ENCODE measurements around the gene MTX1. TPM values are rescaled to one million over a fixed set of nuclear protein-coding genes. Genes with fewer than 3 reads are reported as not detected.

The MTX1 gene
- total and polyA plus RNA-seq, 2 donors (not counting 1 experiment from before 2014, with no cell fraction given) = 42.2 to 46.6 TPM

DNA sequence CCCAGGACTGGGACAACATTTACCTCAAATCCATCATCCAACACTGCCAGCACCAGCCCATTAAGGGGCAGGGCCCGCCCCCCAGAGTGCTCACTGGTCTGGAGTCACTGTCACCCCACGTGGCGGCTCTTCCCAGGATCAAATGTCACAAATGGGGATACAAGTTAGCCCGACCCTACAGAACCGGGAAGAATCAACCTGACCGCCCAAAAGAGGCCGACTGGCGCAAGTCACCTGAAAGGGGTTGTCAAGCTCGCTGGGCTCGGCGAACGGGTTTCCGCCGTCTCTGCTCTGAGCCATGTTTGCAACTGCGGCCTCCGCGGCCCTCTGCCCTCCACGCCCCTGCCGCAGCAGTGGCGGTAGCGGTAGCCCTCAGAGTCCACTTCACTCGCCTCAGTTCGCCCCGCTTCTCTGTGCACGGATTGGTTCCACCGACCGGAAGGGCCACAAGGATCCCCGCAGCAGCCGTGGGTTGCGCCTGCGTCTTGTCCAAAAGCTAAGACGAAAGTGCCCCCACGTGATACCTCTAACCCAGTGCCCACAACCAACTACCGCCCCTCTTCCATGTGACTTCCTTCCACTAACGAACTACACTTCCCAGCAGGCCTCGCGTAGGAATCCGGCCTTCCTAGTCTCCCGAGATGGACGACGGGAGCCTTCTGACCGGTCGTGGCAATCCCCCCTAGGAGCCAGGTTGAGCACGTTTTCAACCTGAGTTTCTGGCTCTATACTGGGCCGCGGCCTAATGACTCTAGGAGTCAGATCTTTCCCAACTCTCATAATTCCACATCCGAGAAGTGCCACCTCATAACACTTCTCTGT is 53.6 kb downstream of the MTX1 start, which contains the start of gene SCAMP3:
TSS of gene SCAMP3 (minus strand) at position 509 of the 822 bp plus-strand sequence. CDS start at position 300, 209 bp downstream.
- H3K36me3 ChIP-seq (ENCODE audit: control insufficient read depth, insufficient read depth, low read length) = peaks cover 18% of the 10 kb centered on the region
- H3K79me2 ChIP-seq (ENCODE audit: control insufficient read depth, insufficient read depth, low read length) = peaks cover 18% of the 10 kb centered on the region
- DNase-seq (ENCODE audit: low read depth in 2 of 2) = peak; percentile 99
- no peak for TF ChIP-seq EZH2 (IDR thresholded peaks at IDR 0.05; ENCODE audit: low read length, missing control alignments)
- no peak for TF ChIP-seq CTCF (conservative IDR thresholded peaks at IDR 0.05 in 1 of 2, IDR thresholded peaks at IDR 0.05 in 1 of 2; ENCODE audit: low read depth in 1 of 2, low read length in 2 of 2)
- H3K4me3 ChIP-seq (replicated peaks in 1 of 4; ENCODE audit: control extremely low read depth in 1 of 4, insufficient read depth in 1 of 4, low read depth in 3 of 4, low read length in 4 of 4) = peak within 1 kb of the TSS; percentile 73 to 92 (median 74)
- H3K9ac ChIP-seq (ENCODE audit: insufficient read depth, low read length) = peak within 1 kb of the TSS; percentile 69
- no peaks in the 10 kb centered on the region for H4K20me1 ChIP-seq (ENCODE audit: control insufficient read depth, extremely low read depth, insufficient read depth, low read length)
- H3K27ac ChIP-seq (ENCODE audit: insufficient read depth, low read length) = peak within 1 kb of the TSS; percentile 68
- H3K4me2 ChIP-seq (ENCODE audit: extremely low read depth, insufficient read depth, low read length) = peak within 1 kb of the TSS; percentile 94
- H3K4me1 ChIP-seq (ENCODE audit: control insufficient read depth, extremely low read depth, insufficient read depth, low read length) = peaks cover 2% of the 10 kb centered on the region
- H3K27me3 ChIP-seq (ENCODE audit: control insufficient read depth, insufficient read depth, low read length) = no peaks in the 10 kb centered on the region
- H2AFZ ChIP-seq (ENCODE audit: low read length) = peak within 1 kb of the TSS; percentile 44
- H3K9me3 ChIP-seq (ENCODE audit: control insufficient read depth, insufficient read depth, low read depth, low read length) = no peaks in the 10 kb centered on the region

DNA sequence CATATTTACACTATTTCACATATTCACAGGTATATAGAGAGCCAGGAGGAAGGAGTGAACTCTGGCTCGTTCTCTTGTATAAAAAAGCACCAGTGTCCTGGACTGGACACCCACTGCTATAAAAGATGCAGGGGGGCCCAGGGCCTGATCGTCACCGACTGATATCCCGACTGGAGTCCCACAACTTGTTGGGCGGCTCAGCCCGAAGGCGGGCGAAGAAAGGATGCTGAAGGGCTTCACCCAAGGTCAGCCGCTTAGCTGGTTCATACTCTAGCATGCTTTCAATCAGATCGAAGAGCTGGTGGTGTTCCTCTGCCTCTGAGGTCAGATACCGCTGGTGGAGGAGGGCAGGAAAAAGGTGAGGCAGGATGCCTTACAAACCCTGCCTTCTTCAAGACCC is 54.6 kb downstream of the MTX1 start:
- Histone ChIP-seq H4K20me1 (ENCODE audit: control insufficient read depth, extremely low read depth, insufficient read depth, low read length) (no peaks in the 10 kb centered on the region), H3K27ac (ENCODE audit: insufficient read depth, low read length) (no peak overlapping the region), H3K27me3 (ENCODE audit: control insufficient read depth, insufficient read depth, low read length) (no peaks in the 10 kb centered on the region), H3K79me2 (ENCODE audit: control insufficient read depth, insufficient read depth, low read length) (peaks cover 18% of the 10 kb centered on the region), H3K36me3 (ENCODE audit: control insufficient read depth, insufficient read depth, low read length) (peaks cover 20% of the 10 kb centered on the region), H3K4me1 (ENCODE audit: control insufficient read depth, extremely low read depth, insufficient read depth, low read length) (peaks cover 2% of the 10 kb centered on the region), H3K9ac (ENCODE audit: insufficient read depth, low read length) (no peak overlapping the region), H3K9me3 (ENCODE audit: control insufficient read depth, insufficient read depth, low read depth, low read length) (no peaks in the 10 kb centered on the region), H3K4me2 (ENCODE audit: extremely low read depth, insufficient read depth, low read length) (no peak overlapping the region), H2AFZ (ENCODE audit: low read length) (no peak overlapping the region), H3K4me3 (replicated peaks in 1 of 4; ENCODE audit: control extremely low read depth in 1 of 4, insufficient read depth in 1 of 4, low read depth in 3 of 4, low read length in 4 of 4) (no peak overlapping the region)
- DNase-seq (ENCODE audit: low read depth in 2 of 2) = no peak
- TF ChIP-seq EZH2 (IDR thresholded peaks at IDR 0.05; ENCODE audit: low read length, missing control alignments) (no peak), CTCF (conservative IDR thresholded peaks at IDR 0.05 in 1 of 2, IDR thresholded peaks at IDR 0.05 in 1 of 2; ENCODE audit: low read depth in 1 of 2, low read length in 2 of 2) (no peak)

Other genes with a start within 250 kb of the MTX1 start
- 19.3 and 28.1 TPM in 2 replicates for gene PYGO2, start 246.9 kb upstream of the MTX1 start, total RNA-seq
- 15.3 and 17.4 TPM in 2 replicates for gene PYGO2, start 246.9 kb upstream of the MTX1 start, polyA plus RNA-seq
- 220 and 245 TPM in 2 replicates for gene SHC1, start 237.9 kb upstream of the MTX1 start, total RNA-seq
- gene SHC1, start 237.9 kb upstream of the MTX1 start, polyA plus RNA-seq = 277 and 289 TPM in 2 replicates
- gene CKS1B, start 234.0 kb upstream of the MTX1 start, total RNA-seq = 23.9 and 40.3 TPM in 2 replicates
- gene CKS1B, start 234.0 kb upstream of the MTX1 start, polyA plus RNA-seq = 55.4 and 176 TPM in 2 replicates
- 20.5 and 24.9 TPM in 2 replicates for gene FLAD1, start 225.4 kb upstream of the MTX1 start, total RNA-seq
- 11.8 and 20.1 TPM in 2 replicates for gene FLAD1, start 225.4 kb upstream of the MTX1 start, polyA plus RNA-seq
- gene LENEP, start 215.1 kb upstream of the MTX1 start, total RNA-seq = 0.26 TPM in 1 of 2 replicates, not detected in the other
- not detected in 2 replicates for gene LENEP, start 215.1 kb upstream of the MTX1 start, polyA plus RNA-seq
- 12.3 and 19.3 TPM in 2 replicates for gene ZBTB7B, start 205.9 kb upstream of the MTX1 start, total RNA-seq
- 6.2 and 7.0 TPM in 2 replicates for gene ZBTB7B, start 205.9 kb upstream of the MTX1 start, polyA plus RNA-seq
- under 0.01 and 0.17 TPM in 2 replicates for gene DCST2, start 174.9 kb upstream of the MTX1 start, total RNA-seq
- gene DCST2, start 174.9 kb upstream of the MTX1 start, polyA plus RNA-seq = 0.06 and 0.10 TPM in 2 replicates
- gene DCST1, start 174.9 kb upstream of the MTX1 start, total RNA-seq = not detected in 2 replicates
- gene DCST1, start 174.9 kb upstream of the MTX1 start, polyA plus RNA-seq = not detected in 2 replicates
- gene ADAM15, start 157.4 kb upstream of the MTX1 start, total RNA-seq = 49.1 and 58.5 TPM in 2 replicates
- gene ADAM15, start 157.4 kb upstream of the MTX1 start, polyA plus RNA-seq = 19.5 and 28.9 TPM in 2 replicates
- 2.8 and 3.8 TPM in 2 replicates for gene EFNA4, start 145.0 kb upstream of the MTX1 start, total RNA-seq
- gene EFNA4, start 145.0 kb upstream of the MTX1 start, polyA plus RNA-seq = 2.6 and 4.3 TPM in 2 replicates
- gene EFNA3, start 129.9 kb upstream of the MTX1 start, total RNA-seq = 0.33 and 0.51 TPM in 2 replicates
- gene EFNA3, start 129.9 kb upstream of the MTX1 start, polyA plus RNA-seq = 0.16 and 0.30 TPM in 2 replicates
- gene EFNA1, start 80.8 kb upstream of the MTX1 start, total RNA-seq = 0.26 TPM in 1 of 2 replicates, not detected in the other
- 0.06 and 0.07 TPM in 2 replicates for gene EFNA1, start 80.8 kb upstream of the MTX1 start, polyA plus RNA-seq
- gene SLC50A1, start 72.8 kb upstream of the MTX1 start, total RNA-seq = 35.4 and 61.1 TPM in 2 replicates
- 29.4 and 36.0 TPM in 2 replicates for gene SLC50A1, start 72.8 kb upstream of the MTX1 start, polyA plus RNA-seq
- gene DPM3, start 68.2 kb upstream of the MTX1 start, total RNA-seq = 27.7 and 40.5 TPM in 2 replicates
- gene DPM3, start 68.2 kb upstream of the MTX1 start, polyA plus RNA-seq = 31.9 and 35.4 TPM in 2 replicates
- gene KRTCAP2, start 35.4 kb upstream of the MTX1 start, total RNA-seq = 122 and 125 TPM in 2 replicates
- gene KRTCAP2, start 35.4 kb upstream of the MTX1 start, polyA plus RNA-seq = 123 and 134 TPM in 2 replicates
- 3.1 and 4.0 TPM in 2 replicates for gene TRIM46, start 34.8 kb upstream of the MTX1 start, total RNA-seq
- 1.9 and 2.2 TPM in 2 replicates for gene TRIM46, start 34.8 kb upstream of the MTX1 start, polyA plus RNA-seq
- 36.8 and 38.3 TPM in 2 replicates for gene THBS3, start 798 bp upstream of the MTX1 start, total RNA-seq
- 30.0 and 39.6 TPM in 2 replicates for gene THBS3, start 798 bp upstream of the MTX1 start, polyA plus RNA-seq
- 5.4 and 12.9 TPM in 2 replicates for gene ENTREP3, start 46.8 kb downstream of the MTX1 start, total RNA-seq
- 8.5 and 14.3 TPM in 2 replicates for gene ENTREP3, start 46.8 kb downstream of the MTX1 start, polyA plus RNA-seq
- 25.2 and 33.2 TPM in 2 replicates for gene SCAMP3, start 53.7 kb downstream of the MTX1 start, total RNA-seq
- 106 and 151 TPM in 2 replicates for gene SCAMP3, start 53.7 kb downstream of the MTX1 start, polyA plus RNA-seq
- gene CLK2, start 64.8 kb downstream of the MTX1 start, total RNA-seq = 21.3 and 26.8 TPM in 2 replicates
- gene CLK2, start 64.8 kb downstream of the MTX1 start, polyA plus RNA-seq = 34.0 and 40.9 TPM in 2 replicates
- 0.99 and 1.0 TPM in 2 replicates for gene HCN3, start 68.8 kb downstream of the MTX1 start, total RNA-seq
- gene HCN3, start 68.8 kb downstream of the MTX1 start, polyA plus RNA-seq = 0.79 and 0.86 TPM in 2 replicates
- gene PKLR, start 92.7 kb downstream of the MTX1 start, total RNA-seq = not detected in 2 replicates
- gene PKLR, start 92.7 kb downstream of the MTX1 start, polyA plus RNA-seq = not detected in 2 replicates
- 279 and 840 TPM in 2 replicates for gene FDPS, start 100.2 kb downstream of the MTX1 start, total RNA-seq
- gene FDPS, start 100.2 kb downstream of the MTX1 start, polyA plus RNA-seq = 399 TPM in 2 replicates
- gene RUSC1, start 112.2 kb downstream of the MTX1 start, total RNA-seq = 9.8 and 12.6 TPM in 2 replicates
- 16.4 and 22.8 TPM in 2 replicates for gene RUSC1, start 112.2 kb downstream of the MTX1 start, polyA plus RNA-seq